Measurements from ENCODE around the gene ARMC9. TPM values are rescaled to one million over a fixed set of nuclear protein-coding genes. Genes with fewer than 3 reads are reported as not detected.
A peak's percentile ranks its signal among the peaks of the same experiment; 100 is the strongest.

Gene ARMC9
- total RNA-seq, 1 experiment from 2014 or later, result 16.4 TPM

DNA sequence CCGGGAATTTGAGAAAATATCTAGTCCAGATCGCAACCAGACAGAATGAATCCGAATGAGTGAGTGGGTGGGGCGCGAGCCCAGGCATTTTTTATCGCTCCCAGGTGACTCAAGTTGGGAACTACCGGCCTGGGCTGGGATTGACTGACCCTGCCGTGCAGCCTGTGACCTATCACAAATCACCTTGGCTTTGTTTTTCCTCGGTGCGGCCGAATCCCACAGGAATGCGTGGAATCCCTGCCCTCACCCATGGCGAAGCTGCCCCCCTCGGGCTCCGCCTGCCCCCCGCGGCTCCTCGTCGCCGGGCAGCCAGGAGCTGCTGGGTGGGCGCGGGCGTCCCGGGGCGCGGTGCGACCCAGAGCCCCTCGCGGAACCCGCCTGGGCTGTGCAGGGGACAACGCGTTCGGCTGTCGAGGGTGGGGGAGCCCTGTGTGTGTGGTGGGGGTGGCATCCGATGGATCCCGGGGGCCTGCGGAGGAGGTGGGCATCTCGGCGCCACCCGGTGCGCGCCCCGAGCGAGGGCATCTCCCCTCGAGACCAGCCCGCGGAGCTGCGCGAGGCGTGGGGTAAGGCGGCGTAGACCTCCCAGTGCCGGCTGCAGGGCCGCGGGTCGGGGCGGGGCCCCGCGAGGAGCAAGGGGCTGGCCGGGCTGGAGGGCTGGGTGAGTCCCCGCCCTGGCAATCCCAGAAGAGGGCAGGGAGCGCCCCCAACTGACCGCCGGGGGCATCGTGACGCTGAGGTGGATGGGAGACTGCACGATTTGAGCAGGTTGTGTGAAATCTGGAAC, 213.6 kb downstream of the ARMC9 start:
- H3K36me3 ChIP-seq (ENCODE audit: control insufficient read depth in 1 of 2, insufficient read depth in 2 of 2, low read length in 2 of 2), result no peaks in the 10 kb centered on the region
- RAD21 ChIA-PET (ENCODE audit: low non-redundant PET in 1 of 2, low total read pairs in 2 of 2, uncharacterized antibody in 2 of 2, unreplicated experiment in 2 of 2), result no interaction called here
- peak overlapping the region; percentile 39 to 59 for H3K4me3 ChIP-seq (replicated peaks in 1 of 2; ENCODE audit: low read depth in 1 of 2, low read length in 2 of 2)
- intact Hi-C loops (cut with micrococcal nuclease), result loop anchor here (1.0 to 5.0 kb wide), 3 partner anchors 115 to 308 kb away; no protein-coding TSS in a partner anchor
- no peaks in the 10 kb centered on the region for H4K20me1 ChIP-seq (ENCODE audit: insufficient read depth)
- H3K9me2 ChIP-seq (ENCODE audit: insufficient read depth), result no peaks in the 10 kb centered on the region
- no peaks in the 10 kb centered on the region for H3K79me2 ChIP-seq (ENCODE audit: insufficient read depth, low read length)
- H3K27me3 ChIP-seq (ENCODE audit: insufficient read depth, low read length), result no peaks in the 10 kb centered on the region
- peak overlapping the region; percentile 19 for H2AFZ ChIP-seq (ENCODE audit: low read depth, low read length, poor library complexity, severe bottlenecking)
- TF ChIP-seq RAD21 (IDR thresholded peaks at IDR 0.05; ENCODE audit: low read depth), result peak; percentile 85
- TF ChIP-seq, protein P1, sequence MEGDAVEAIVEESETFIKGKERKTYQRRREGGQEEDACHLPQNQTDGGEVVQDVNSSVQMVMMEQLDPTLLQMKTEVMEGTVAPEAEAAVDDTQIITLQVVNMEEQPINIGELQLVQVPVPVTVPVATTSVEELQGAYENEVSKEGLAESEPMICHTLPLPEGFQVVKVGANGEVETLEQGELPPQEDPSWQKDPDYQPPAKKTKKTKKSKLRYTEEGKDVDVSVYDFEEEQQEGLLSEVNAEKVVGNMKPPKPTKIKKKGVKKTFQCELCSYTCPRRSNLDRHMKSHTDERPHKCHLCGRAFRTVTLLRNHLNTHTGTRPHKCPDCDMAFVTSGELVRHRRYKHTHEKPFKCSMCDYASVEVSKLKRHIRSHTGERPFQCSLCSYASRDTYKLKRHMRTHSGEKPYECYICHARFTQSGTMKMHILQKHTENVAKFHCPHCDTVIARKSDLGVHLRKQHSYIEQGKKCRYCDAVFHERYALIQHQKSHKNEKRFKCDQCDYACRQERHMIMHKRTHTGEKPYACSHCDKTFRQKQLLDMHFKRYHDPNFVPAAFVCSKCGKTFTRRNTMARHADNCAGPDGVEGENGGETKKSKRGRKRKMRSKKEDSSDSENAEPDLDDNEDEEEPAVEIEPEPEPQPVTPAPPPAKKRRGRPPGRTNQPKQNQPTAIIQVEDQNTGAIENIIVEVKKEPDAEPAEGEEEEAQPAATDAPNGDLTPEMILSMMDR (IDR thresholded peaks at IDR 0.05 in 2 of 3, conservative IDR thresholded peaks at IDR 0.05 in 1 of 3; ENCODE audit: borderline replicate concordance in 1 of 3, insufficient read depth in 1 of 3, low read depth in 2 of 3, low read length in 2 of 3), result peak; percentile 63 to 76 (median 72); a peak in 5 of 6 replicates
- TF ChIP-seq ELF1 (IDR thresholded peaks at IDR 0.05; ENCODE audit: borderline replicate concordance, low read depth), result no peak
- TF ChIP-seq, protein P2, sequence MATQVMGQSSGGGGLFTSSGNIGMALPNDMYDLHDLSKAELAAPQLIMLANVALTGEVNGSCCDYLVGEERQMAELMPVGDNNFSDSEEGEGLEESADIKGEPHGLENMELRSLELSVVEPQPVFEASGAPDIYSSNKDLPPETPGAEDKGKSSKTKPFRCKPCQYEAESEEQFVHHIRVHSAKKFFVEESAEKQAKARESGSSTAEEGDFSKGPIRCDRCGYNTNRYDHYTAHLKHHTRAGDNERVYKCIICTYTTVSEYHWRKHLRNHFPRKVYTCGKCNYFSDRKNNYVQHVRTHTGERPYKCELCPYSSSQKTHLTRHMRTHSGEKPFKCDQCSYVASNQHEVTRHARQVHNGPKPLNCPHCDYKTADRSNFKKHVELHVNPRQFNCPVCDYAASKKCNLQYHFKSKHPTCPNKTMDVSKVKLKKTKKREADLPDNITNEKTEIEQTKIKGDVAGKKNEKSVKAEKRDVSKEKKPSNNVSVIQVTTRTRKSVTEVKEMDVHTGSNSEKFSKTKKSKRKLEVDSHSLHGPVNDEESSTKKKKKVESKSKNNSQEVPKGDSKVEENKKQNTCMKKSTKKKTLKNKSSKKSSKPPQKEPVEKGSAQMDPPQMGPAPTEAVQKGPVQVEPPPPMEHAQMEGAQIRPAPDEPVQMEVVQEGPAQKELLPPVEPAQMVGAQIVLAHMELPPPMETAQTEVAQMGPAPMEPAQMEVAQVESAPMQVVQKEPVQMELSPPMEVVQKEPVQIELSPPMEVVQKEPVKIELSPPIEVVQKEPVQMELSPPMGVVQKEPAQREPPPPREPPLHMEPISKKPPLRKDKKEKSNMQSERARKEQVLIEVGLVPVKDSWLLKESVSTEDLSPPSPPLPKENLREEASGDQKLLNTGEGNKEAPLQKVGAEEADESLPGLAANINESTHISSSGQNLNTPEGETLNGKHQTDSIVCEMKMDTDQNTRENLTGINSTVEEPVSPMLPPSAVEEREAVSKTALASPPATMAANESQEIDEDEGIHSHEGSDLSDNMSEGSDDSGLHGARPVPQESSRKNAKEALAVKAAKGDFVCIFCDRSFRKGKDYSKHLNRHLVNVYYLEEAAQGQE (IDR thresholded peaks at IDR 0.05; ENCODE audit: low read depth), result no peak
- no peak for TF ChIP-seq POLR2AphosphoS5 (IDR thresholded peaks at IDR 0.05; ENCODE audit: low read depth, low read length)
- no peak for TF ChIP-seq YY1 (IDR thresholded peaks at IDR 0.05; ENCODE audit: extremely low read depth, insufficient replicate concordance, low read depth, low read length)
- TF ChIP-seq EGR1 (IDR thresholded peaks at IDR 0.05; ENCODE audit: low read depth), result peak; percentile 25; the same call in 1 of the 2 replicates
- no peak for TF ChIP-seq ZFX (IDR thresholded peaks at IDR 0.05)
- TF ChIP-seq EZH2 (IDR thresholded peaks at IDR 0.05), result no peak
- no peak for TF ChIP-seq SP1 (IDR thresholded peaks at IDR 0.05; ENCODE audit: low read depth)
- TF ChIP-seq SIN3A (IDR thresholded peaks at IDR 0.05; ENCODE audit: low read depth), result no peak
- no TSS peak for BruUV-seq (replicated peaks)
- H3K4me1 ChIP-seq (ENCODE audit: control insufficient read depth in 1 of 2, insufficient read depth in 2 of 2, low read length in 2 of 2), result peaks cover 0 to 13% of the 10 kb centered on the region in 2 experiments; a peak in 1 of 4 replicates
- H3K27ac ChIP-seq (ENCODE audit: low read depth, low read length), result peak overlapping the region; percentile 45; the same call in 1 of the 2 replicates
- peak overlapping the region; percentile 62 for H3K9ac ChIP-seq (ENCODE audit: low read length)
- POLR2A ChIA-PET, result no interaction called here
- ATAC-seq (peak; percentile 96), DNase-seq (ENCODE audit: low read depth, low spot score) (peak; percentile 31)
- peaks cover 6 to 14% of the 10 kb centered on the region in 2 experiments; a peak in 2 of 4 replicates for H3K9me3 ChIP-seq (ENCODE audit: control insufficient read depth in 1 of 2, insufficient read depth in 1 of 2, low read depth in 1 of 2, low read length in 2 of 2)
- H3K4me2 ChIP-seq (ENCODE audit: low read length), result peak overlapping the region; percentile 88
- CTCF ChIA-PET, result interaction anchor here (1.0 to 1.4 kb wide), 3 partner anchors 164 to 412 kb away, joined by 3 to 4 read pairs (median 3); no protein-coding TSS in a partner anchor
